Mononuclear cell (primary cell): ENCODE results near the gene MDM1. TPM values are rescaled to one million over a fixed set of nuclear protein-coding genes. Genes with fewer than 3 reads are reported as not detected.

ENCODE experiments used
- H3K27me3 ChIP-seq: 2 replicates; pipeline ENCODE4 v1.6.0; 2011; ENCODE audit warnings: low read length, control low read depth; ENCODE audit not compliant: insufficient read depth
- H3K4me1 ChIP-seq: 2 replicates; pipeline ENCODE4 v1.5.1; 2011; ENCODE audit warnings: mild to moderate bottlenecking, low read length, control low read depth; ENCODE audit not compliant: insufficient read depth
- H3K4me3 ChIP-seq: 2 replicates; pipeline ENCODE4 v1.5.1; 2011; ENCODE audit warnings: mild to moderate bottlenecking, low read length, moderate library complexity
- H3K9me3 ChIP-seq: 2 replicates; pipeline ENCODE4 v1.5.1; 2011; ENCODE audit warnings: low read depth, mild to moderate bottlenecking, control low read depth, low read length
- total RNA-seq: library from RNA; depleted of rRNA; stranded (reverse); fragments of >200 nt; gene quantifications from one replicate; pipeline ENCODE4 v1.2.3, GENCODE V29; 2012

The MDM1 gene
- total RNA-seq, 1 donor = 17.2 TPM

DNA sequence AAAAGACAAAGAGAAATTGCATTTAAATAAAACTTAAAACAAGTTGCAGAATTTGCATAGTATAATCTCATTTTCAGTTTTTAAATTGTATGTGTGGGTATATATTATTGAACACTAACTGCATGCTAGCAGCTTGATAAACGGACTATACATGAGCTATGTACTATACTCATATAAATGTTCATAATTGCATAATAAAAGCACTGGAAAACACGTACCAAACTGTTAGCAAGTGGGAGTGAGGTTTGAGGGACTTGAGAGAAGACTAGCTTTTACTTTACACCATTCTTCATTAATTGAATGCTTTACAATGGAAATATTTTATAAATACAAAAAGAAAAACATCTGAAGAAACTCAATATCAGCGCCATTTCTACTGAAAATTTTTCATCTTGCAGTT is 32.2 kb upstream of the MDM1 start:
- Histone ChIP-seq H3K4me3 (no peak overlapping the region), H3K9me3 (no peaks in the 10 kb centered on the region), H3K27me3 (no peaks in the 10 kb centered on the region), H3K4me1 (peaks cover 87% of the 10 kb centered on the region)

DNA sequence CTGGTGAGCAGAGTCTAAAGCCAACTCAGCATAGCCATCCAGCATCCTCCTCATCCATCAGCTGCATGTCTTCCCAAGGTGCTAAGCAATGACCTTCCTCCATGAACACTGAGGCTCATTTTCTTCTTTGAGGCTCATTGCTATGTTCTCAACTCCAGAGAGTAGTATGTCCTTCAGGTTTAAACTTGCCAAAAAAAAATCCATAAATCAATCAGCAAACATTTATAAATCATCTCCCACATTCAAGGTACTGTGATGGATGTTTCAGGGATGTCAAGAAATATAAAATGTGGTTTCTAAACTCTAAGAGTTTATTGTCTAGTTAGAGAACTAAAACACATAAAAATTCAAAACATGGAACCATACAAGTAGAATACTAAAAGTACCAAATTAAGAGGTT is 29.8 kb upstream of the MDM1 start:
- H3K4me1 ChIP-seq = peaks cover 82% of the 10 kb centered on the region
- no peaks in the 10 kb centered on the region for H3K9me3 ChIP-seq
- H3K27me3 ChIP-seq = no peaks in the 10 kb centered on the region
- no peak overlapping the region for H3K4me3 ChIP-seq

DNA sequence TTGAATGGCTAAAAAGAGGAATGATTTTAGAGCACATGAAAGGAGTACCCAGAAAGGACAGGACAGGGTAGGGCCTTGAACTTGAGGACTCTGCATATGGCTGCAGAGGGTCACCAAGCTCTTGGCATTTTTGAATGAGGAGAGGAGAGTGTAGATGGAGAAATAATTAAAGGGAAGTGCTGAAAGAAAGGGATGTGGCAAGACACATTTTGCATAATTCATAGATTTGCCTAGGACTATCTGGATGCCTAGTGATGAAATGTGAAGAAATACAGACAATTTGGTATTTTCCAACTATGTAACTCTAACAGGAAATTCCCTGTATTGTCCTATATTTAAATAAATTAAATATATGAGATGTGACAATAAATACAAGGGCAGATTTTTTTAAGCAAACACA is 27.5 kb upstream of the MDM1 start:
- H3K9me3 ChIP-seq = no peaks in the 10 kb centered on the region
- no peak overlapping the region for H3K4me3 ChIP-seq
- no peaks in the 10 kb centered on the region for H3K27me3 ChIP-seq
- H3K4me1 ChIP-seq = peaks cover 61% of the 10 kb centered on the region

DNA sequence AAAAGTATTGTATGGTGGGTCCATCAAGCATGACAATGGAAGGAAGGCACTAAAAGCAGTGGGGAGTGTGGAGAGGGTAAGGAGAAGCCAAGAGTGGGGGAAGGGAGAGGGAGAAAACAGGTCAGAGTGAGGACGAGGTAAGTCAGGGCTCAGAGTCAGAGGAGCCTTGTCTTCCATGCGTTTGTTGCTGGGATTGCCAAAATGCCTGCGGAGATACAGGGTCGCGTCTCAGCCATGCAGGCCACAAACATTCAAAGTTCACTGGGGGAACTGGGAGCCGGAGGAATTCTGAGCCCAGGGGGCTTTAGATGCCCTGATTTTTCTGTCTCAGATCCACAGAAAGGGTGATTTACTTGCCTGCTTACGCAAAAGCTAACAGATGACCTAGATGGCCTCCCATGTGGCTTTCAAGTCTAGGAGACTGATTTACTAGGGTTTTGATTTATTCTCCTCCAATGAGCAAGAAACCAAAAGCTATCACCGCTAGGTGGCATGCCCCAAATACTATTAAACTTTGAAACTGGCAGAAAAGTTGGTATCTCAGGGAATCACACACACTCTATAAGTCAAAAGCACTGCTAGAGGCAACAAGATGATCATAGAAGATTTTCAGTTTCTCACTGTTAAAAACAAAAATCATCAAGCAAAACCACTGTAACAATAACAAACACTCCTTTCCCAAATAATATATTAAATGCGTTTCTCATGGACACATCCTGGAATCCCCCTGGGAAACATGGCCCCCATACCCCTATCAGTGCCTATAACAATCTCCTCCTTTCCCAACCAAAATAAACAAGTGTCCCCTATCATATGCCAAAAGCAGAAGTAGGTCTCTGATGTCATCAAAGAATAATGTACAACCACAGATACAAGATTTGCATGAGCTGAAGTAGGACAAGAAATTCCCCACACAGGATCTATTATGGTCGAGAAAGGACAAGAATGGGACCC is 26.6 kb upstream of the MDM1 start:
- H3K4me3 ChIP-seq = no peak overlapping the region
- H3K27me3 ChIP-seq = no peaks in the 10 kb centered on the region
- no peaks in the 10 kb centered on the region for H3K9me3 ChIP-seq
- H3K4me1 ChIP-seq = peaks cover 52% of the 10 kb centered on the region

DNA sequence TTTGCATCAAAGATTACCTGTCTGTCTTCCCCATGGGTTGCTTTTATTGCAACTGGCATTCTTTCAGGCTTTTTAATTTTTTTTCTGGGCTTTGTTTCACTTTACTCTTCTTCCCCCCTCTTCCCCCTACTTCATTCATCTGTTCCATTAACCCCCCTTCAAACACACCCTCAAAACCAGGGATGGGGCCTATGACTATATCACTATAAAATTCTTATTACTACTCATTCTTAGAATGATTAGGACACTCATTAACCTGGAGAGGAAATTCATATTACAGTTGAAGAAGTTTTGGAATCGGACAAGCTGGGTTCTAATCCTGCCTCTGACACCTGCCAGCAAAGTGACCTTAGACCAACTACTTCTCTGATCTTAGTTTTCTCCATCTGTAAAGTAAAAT is 24.8 kb upstream of the MDM1 start:
- no peaks in the 10 kb centered on the region for H3K27me3 ChIP-seq
- H3K4me3 ChIP-seq = no peak overlapping the region
- H3K9me3 ChIP-seq = no peaks in the 10 kb centered on the region
- peaks cover 37% of the 10 kb centered on the region for H3K4me1 ChIP-seq

DNA sequence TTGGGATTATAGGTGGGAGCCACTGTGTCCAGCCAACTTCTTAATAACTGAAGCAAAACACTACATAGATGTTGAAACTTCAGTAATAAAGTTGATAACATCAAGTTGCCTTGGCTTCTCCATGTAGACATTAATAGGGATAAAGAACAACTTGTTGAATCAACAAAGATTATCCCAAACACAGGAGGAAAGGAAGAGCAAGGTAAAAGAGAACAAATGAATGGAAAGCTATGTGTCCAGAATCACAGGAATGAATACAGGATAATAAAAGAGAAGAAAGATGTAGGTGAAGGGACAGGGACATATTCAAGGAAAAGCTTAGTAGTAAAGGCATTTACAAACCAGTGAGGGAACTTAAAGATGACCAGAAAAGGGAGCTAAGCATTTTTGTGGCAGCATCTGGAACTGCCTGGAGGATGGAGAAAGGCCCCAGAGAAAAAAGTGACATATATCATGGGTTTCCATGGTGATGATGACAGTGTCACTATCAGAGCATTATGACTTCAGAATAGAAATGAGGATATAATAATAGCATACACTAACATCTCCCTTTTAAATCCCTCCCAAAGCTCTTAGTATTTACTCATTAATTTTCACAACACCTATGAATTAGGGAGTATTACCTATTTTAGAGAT is 24.0 kb upstream of the MDM1 start:
- peaks cover 33% of the 10 kb centered on the region for H3K4me1 ChIP-seq
- H3K9me3 ChIP-seq = no peaks in the 10 kb centered on the region
- H3K27me3 ChIP-seq = no peaks in the 10 kb centered on the region
- no peak overlapping the region for H3K4me3 ChIP-seq

DNA sequence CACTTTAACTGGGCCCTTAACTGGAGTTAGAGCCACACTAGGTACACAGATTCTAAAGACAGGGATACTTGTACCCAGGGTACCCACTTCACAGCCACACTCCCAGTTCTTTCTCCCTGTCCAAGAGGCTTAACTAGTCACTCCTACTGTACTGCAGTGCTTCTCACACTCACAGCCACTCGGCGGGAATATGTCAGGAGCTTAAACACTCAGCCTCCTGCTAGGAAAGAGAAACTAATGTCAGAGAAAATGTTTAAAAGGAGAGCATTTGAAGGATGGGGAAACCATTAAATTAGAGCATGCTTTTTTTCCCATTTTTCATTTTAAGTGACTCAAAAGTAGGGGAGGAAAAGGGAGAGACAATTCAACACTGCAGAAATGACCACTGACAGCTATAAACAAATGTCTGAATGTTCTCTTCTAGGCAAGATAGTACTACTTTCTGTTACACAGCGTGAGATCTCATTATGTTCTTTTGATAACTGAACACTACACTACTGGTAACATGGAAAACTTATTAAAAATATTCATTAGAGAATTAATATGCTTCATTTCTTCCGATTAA is 22.9 kb upstream of the MDM1 start:
- H3K4me1 ChIP-seq = peaks cover 26% of the 10 kb centered on the region
- no peaks in the 10 kb centered on the region for H3K27me3 ChIP-seq
- no peaks in the 10 kb centered on the region for H3K9me3 ChIP-seq
- H3K4me3 ChIP-seq = no peak overlapping the region

DNA sequence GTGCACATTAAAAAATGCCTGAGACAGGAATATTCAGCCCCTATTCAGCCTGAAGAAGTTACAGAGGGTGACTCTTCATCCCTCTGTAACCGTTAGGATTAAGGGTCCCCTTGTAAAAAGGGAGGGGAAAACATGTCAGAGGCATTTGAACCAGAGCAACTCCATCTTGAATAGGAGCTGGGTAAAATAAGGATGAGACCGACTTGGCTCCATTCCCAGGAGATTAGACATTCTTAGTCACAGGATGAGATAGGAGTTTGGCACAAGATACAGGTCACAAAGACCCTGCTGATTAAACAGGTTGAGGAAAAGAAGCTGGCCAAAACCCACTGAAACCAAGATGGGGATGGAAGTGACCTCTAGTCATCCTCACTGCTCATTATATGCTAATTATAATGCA is 19.9 kb upstream of the MDM1 start:
- Histone ChIP-seq H3K4me1 (peaks cover 3% of the 10 kb centered on the region), H3K9me3 (no peaks in the 10 kb centered on the region), H3K4me3 (no peak overlapping the region), H3K27me3 (no peaks in the 10 kb centered on the region)

DNA sequence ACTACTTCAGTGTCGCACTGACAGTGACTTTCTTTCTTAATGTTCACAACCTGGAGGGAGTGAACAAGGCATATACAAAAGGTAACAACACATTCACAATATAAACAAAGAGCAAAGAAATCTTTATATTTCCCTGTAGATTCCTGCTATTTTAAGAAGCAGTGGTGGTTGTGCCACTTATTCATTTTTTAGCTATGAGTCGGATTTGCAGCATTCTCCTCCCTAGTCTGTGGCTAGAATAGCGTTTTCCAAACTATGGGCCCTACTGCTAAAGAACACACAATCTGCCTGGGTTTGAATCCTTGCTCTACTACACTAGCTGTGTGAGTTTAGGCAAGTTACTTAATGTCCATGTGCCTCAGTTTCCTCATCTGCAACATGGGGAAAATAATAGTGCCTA is 18.6 kb upstream of the MDM1 start:
- Histone ChIP-seq H3K9me3 (no peaks in the 10 kb centered on the region), H3K27me3 (no peaks in the 10 kb centered on the region), H3K4me1 (peaks cover under 1% of the 10 kb centered on the region), H3K4me3 (no peak overlapping the region)

DNA sequence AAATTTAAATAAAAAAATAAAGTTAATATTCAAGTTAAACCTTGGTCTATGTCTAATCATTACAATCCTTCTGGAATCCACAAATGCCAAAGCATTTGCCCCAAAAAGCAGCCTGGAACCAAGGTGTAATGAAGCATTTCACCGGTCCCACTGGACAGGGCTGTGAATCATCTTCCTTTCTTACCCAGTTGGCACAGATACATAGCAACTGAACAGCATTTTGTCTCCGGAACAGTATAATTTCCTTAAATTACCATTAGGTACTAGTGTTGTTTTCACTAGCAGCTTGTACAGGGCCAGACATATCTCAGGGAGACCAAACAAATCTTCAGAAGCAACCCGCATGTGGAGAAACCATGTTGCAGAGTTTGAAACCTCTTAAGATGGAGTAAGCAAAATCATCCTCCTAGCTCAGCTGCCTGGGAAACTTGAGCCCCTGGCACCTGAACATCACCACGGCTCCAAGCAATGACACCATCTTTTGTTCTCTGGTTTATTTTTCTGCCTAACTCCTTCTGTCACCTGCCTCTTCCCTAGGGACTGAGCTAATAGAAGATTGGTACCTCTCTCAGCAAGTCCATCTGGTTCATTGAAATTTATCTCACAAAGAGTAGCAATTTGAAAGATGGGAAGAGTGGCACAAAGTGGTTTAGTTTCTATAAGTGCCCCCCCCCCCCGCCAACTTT is 17.9 kb upstream of the MDM1 start:
- no peaks in the 10 kb centered on the region for H3K9me3 ChIP-seq
- H3K27me3 ChIP-seq = no peaks in the 10 kb centered on the region
- peaks cover 4% of the 10 kb centered on the region for H3K4me1 ChIP-seq
- H3K4me3 ChIP-seq = no peak overlapping the region

DNA sequence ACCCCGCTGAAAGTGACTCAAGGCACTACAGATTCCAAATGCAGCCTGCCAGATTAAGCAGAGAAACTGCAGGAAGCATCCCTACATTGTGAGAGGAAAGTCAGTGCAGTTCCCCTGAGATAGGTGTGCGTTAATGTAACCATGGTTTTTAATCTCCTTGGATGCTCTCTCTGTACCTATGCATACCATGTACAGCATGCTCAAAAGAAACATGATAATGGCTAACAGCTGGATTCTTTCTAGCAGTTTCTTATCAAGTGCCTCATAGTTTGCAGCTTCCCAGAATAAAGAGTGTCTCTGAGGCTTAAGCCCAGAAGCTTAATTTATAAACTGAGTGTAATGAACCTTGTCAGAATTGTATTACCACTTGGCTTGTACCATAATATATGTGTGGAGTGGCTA is 17.1 kb upstream of the MDM1 start:
- Histone ChIP-seq H3K9me3 (no peaks in the 10 kb centered on the region), H3K4me3 (no peak overlapping the region), H3K4me1 (peaks cover 4% of the 10 kb centered on the region), H3K27me3 (no peaks in the 10 kb centered on the region)

DNA sequence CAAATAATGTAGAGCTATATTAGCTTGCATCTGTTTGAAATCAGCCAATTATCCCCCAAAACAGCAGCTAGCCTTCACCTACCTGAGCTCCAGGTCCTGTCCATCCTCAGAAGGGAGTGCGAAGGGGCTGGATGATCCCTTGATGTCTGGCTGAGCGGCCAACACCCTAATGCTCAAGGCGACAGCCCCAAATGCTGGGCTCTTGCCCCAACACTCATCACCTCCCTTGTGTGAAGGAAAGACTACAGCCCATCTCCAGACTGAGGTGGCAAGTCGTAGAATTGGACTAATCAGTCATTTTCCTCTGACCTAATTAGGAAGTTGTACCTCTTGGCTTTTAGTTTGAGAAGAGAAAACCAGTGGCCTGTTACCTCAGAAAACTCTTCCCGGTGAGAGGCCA is 16.3 kb upstream of the MDM1 start:
- H3K27me3 ChIP-seq = no peaks in the 10 kb centered on the region
- H3K9me3 ChIP-seq = no peaks in the 10 kb centered on the region
- H3K4me3 ChIP-seq = no peak overlapping the region
- peaks cover 4% of the 10 kb centered on the region for H3K4me1 ChIP-seq

DNA sequence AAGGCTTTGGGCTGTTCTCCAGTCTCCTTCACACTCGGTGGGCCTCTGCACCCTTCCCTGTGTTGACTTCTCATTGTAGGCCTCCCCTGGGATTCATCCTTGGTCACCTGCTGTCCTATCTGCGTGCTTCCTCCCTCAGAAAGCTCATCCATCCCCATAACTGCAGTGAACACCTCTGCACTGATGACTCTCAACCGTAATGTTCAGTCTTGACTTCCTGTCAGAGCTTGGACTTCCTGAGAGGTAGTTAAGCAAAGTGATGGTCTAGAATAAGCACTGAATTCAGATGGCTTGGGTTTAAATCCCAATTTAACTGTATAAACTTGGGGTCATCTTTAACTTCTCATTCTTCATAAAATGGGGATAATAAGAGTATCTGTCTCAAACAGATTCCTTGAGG is 13.6 kb upstream of the MDM1 start:
- H3K27me3 ChIP-seq = no peaks in the 10 kb centered on the region

DNA sequence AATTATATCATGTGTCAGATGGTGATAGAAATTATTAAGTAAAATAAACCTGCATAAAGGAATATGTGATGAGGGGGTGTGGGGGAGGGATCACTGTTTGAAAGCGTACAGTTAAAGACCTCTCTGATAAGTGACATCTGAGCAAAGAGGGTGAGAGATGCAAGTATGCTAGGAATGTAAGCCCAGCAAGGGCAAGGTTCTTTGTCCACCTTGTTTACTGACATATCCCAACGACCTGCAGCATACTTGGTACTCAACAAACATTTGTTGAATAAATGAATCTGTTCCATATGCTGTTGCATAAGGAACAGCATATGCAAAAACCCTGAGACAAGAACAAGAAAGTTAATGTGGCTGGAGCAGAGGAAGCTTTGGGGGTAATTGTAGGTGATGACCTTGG is 12.0 kb upstream of the MDM1 start:
- Histone ChIP-seq H3K9me3 (no peaks in the 10 kb centered on the region), H3K27me3 (no peaks in the 10 kb centered on the region), H3K4me3 (no peak overlapping the region), H3K4me1 (peaks cover 4% of the 10 kb centered on the region)

More for the DNA sequence above, 13.6 kb upstream of the MDM1 start:
- no peaks in the 10 kb centered on the region for H3K9me3 ChIP-seq
- no peak overlapping the region for H3K4me3 ChIP-seq
- H3K4me1 ChIP-seq = peaks cover 4% of the 10 kb centered on the region

DNA sequence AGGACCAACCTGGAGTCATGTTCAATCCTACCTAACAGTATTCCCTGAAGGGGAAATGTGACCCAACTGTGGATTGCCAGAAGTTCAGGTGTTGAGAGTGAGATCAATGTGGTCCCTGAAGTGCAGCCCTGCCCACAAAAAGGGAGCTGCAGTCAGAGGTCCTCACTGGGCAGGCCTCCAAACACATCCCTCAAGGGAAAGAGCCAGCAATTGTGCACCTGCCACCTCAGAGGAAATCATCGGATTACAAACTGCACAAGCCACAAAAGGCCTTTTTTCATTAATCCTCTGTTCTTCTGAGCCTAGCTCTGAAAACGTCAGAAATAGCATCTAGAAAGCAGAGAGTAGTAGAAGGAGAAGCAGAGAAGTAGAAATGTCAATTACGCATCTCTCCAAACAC is 10.8 kb upstream of the MDM1 start:
- Histone ChIP-seq H3K4me3 (no peak overlapping the region), H3K4me1 (peaks cover 4% of the 10 kb centered on the region)

More for the DNA sequence above, 10.8 kb upstream of the MDM1 start:
- no peaks in the 10 kb centered on the region for H3K9me3 ChIP-seq
- H3K27me3 ChIP-seq = no peaks in the 10 kb centered on the region
